ENCODE data around the gene NHSL1.

NHSL1 gene

DNA sequence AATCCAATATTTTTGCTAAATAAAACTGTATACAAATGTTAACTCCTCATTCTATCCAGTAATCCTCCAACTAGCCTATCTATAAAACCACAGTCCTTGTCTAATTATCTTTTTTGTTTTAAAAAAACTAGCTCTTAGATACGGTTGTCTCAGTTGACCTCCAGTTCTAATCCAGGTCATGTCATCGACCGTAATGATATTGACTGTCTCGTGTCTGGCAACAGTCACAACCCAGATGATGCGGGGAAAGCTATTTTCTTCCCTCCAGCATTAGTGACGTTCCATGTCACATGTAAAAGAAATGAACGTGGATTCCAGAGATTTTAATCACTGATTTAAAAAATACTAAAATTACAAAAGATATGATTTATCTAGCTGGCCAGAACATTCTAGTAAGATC lies 59.7 kb downstream of the NHSL1 start:
- ATAC-seq = no peak

DNA sequence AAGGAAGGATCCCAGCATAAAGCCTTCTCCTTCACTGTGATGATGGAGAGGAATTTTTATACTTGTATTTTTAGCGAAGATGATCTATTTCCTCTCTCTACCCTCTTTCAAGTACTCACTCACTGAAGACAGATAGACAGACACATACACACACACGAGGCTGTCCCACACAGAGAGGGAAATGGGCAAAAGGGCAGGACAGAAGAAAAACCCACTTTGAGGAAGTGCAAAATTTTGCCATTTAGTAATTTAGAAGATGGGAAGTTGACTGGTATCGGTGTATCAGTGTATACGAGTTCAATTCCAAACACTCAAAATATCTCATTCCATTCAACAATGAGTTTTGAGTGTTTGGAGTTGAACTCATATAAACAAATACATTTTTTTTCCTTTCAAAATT lies 64.4 kb downstream of the NHSL1 start:
- TF ChIP-seq ZNF565 (CRISPR knock-in tag; conservative IDR thresholded peaks at IDR 0.05; ENCODE audit: low read depth) = no peak
- no peak for TF ChIP-seq ZNF70 (CRISPR knock-in tag; IDR thresholded peaks at IDR 0.05)
- no peak for TF ChIP-seq ZC3H10 (CRISPR knock-in tag; IDR thresholded peaks at IDR 0.05)
- TF ChIP-seq ZNF8 (CRISPR knock-in tag; IDR thresholded peaks at IDR 0.05) = no peak
- TF ChIP-seq TSHZ2 (CRISPR knock-in tag; IDR thresholded peaks at IDR 0.05) = no peak
- ATAC-seq = no peak

More for the DNA sequence above, 59.7 kb downstream of the NHSL1 start:
- no peak for TF ChIP-seq TOX (CRISPR knock-in tag; IDR thresholded peaks at IDR 0.05; ENCODE audit: borderline replicate concordance)
- no peak for TF ChIP-seq OSR1 (CRISPR knock-in tag; IDR thresholded peaks at IDR 0.05)
- TF ChIP-seq ZC3H10 (CRISPR knock-in tag; IDR thresholded peaks at IDR 0.05) = no peak
- no peak for TF ChIP-seq ZNF8 (CRISPR knock-in tag; IDR thresholded peaks at IDR 0.05)
- TF ChIP-seq TCF4 (CRISPR knock-in tag; IDR thresholded peaks at IDR 0.05; ENCODE audit: borderline replicate concordance) = no peak
- TF ChIP-seq TSHZ2 (CRISPR knock-in tag; IDR thresholded peaks at IDR 0.05) = no peak
- TF ChIP-seq PATZ1 (CRISPR knock-in tag; IDR thresholded peaks at IDR 0.05; ENCODE audit: borderline replicate concordance) = no peak
- TF ChIP-seq SNAI2 (CRISPR knock-in tag; IDR thresholded peaks at IDR 0.05) = no peak
- TF ChIP-seq CSDC2 (CRISPR knock-in tag; IDR thresholded peaks at IDR 0.05) = no peak

GRCh38 chr6:138434096-138434495 lies 65.2 kb downstream of the NHSL1 start:
- no peak for ATAC-seq
- TF ChIP-seq TCF4 (CRISPR knock-in tag; IDR thresholded peaks at IDR 0.05; ENCODE audit: borderline replicate concordance) (no peak), OSR1 (CRISPR knock-in tag; IDR thresholded peaks at IDR 0.05) (no peak), PPARA (CRISPR knock-in tag; IDR thresholded peaks at IDR 0.05; ENCODE audit: borderline replicate concordance) (no peak), BACH2 (CRISPR knock-in tag; IDR thresholded peaks at IDR 0.05; ENCODE audit: borderline replicate concordance) (no peak)

DNA sequence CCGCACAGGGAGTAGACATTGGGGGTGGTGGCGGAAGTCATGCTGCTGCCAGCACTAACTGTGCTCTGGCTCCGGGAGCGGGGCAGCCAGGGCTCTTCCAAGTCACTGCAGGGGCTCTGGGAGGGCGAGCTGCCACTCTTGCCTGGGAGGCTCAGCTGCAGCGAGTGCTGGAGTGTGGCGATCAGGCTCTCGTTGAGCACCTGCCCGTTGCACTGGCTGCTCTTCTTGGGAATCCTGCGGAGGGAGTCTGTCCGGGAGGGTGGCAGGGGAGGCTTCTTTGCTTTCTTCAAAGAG lies 67.3 kb downstream of the NHSL1 start:
- ATAC-seq = no peak
- no peak for TF ChIP-seq CSDC2 (CRISPR knock-in tag; IDR thresholded peaks at IDR 0.05)
- no peak for TF ChIP-seq OSR1 (CRISPR knock-in tag; IDR thresholded peaks at IDR 0.05)
- no peak for TF ChIP-seq ESRRG (CRISPR knock-in tag; IDR thresholded peaks at IDR 0.05)
- no peak for TF ChIP-seq TSHZ2 (CRISPR knock-in tag; IDR thresholded peaks at IDR 0.05)
- TF ChIP-seq ISL1 (CRISPR knock-in tag; IDR thresholded peaks at IDR 0.05) = no peak
- no peak for TF ChIP-seq TCF4 (CRISPR knock-in tag; IDR thresholded peaks at IDR 0.05; ENCODE audit: borderline replicate concordance)
- no peak for TF ChIP-seq PPARA (CRISPR knock-in tag; IDR thresholded peaks at IDR 0.05; ENCODE audit: borderline replicate concordance)
- no peak for TF ChIP-seq ZNF70 (CRISPR knock-in tag; IDR thresholded peaks at IDR 0.05)
- no peak for TF ChIP-seq GLIS3 (CRISPR knock-in tag; IDR thresholded peaks at IDR 0.05)
- TF ChIP-seq, protein P1, sequence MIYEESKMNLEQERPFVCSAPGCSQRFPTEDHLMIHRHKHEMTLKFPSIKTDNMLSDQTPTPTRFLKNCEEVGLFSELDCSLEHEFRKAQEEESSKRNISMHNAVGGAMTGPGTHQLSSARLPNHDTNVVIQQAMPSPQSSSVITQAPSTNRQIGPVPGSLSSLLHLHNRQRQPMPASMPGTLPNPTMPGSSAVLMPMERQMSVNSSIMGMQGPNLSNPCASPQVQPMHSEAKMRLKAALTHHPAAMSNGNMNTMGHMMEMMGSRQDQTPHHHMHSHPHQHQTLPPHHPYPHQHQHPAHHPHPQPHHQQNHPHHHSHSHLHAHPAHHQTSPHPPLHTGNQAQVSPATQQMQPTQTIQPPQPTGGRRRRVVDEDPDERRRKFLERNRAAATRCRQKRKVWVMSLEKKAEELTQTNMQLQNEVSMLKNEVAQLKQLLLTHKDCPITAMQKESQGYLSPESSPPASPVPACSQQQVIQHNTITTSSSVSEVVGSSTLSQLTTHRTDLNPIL (CRISPR knock-in tag; IDR thresholded peaks at IDR 0.05; ENCODE audit: low read depth) = no peak
- no peak for TF ChIP-seq ZNF8 (CRISPR knock-in tag; IDR thresholded peaks at IDR 0.05)
- no peak for TF ChIP-seq RARB (CRISPR knock-in tag; IDR thresholded peaks at IDR 0.05)
- TF ChIP-seq ZFP3 (CRISPR knock-in tag; IDR thresholded peaks at IDR 0.05) = no peak
- no peak for TF ChIP-seq ZC3H10 (CRISPR knock-in tag; IDR thresholded peaks at IDR 0.05)
- no peak for TF ChIP-seq SNAI2 (CRISPR knock-in tag; IDR thresholded peaks at IDR 0.05)
- TF ChIP-seq BACH2 (CRISPR knock-in tag; IDR thresholded peaks at IDR 0.05; ENCODE audit: borderline replicate concordance) = no peak
- TF ChIP-seq CSRNP3 (CRISPR knock-in tag; IDR thresholded peaks at IDR 0.05) = no peak
- no peak for TF ChIP-seq ARNTL (CRISPR knock-in tag; IDR thresholded peaks at IDR 0.05; ENCODE audit: borderline replicate concordance, low read depth)
- no peak for TF ChIP-seq ZNF565 (CRISPR knock-in tag; conservative IDR thresholded peaks at IDR 0.05; ENCODE audit: low read depth)

Measured in SK-N-SH treated with all-trans-retinoic acid at 6 μM for 48 hours (cell line).